Tibial nerve (tissue), 4 donors: ENCODE data around the gene PSMB1.

Experiments used
- EP300 ChIP-seq, 2 donors: sonication (generic); formaldehyde crosslinking; IDR thresholded peaks; one replicate each; pipeline ENCODE4 v1.6.1; 2017; ENCODE audit warnings: antibody characterized with exemption in 2 of 2, mild to moderate bottlenecking in 1 of 2
- POLR2A ChIP-seq, 2 donors: fragments of 450-650 bp; IDR thresholded peaks; one replicate each; pipeline ENCODE4 v1.6.1; 2017; ENCODE audit warnings: antibody characterized with exemption in 2 of 2, mild to moderate bottlenecking in 2 of 2, moderate library complexity in 2 of 2
- TF ChIP-seq, protein P1 (sequence below), 5 experiments: fragments of 200-600 bp in 3 of 5; fragments of 450-650 bp in 2 of 5; sonication (generic) in 3 of 5; IDR thresholded peaks; one replicate each; pipeline ENCODE4 v1.5.1; 2016 to 2019; ENCODE audit warnings: antibody characterized with exemption in 5 of 5, mild to moderate bottlenecking in 3 of 5, moderate library complexity in 2 of 5

DNA sequence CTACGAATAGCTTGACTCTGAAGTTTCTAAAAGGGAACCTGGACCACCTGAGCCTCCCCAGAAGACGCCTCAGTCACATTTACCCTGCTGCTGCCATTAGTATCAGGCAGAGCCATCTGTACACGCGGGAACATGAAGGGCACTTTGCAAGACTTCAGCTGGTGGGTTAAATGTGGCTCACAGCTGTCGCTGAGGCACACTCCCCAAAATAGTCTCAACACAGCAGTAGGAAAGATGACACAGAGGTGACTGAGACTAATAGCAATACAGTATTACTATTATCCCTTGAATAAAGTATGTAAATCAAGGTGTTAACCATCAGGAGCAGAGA, 29.0 kb downstream of the PSMB1 start:
- TF ChIP-seq POLR2A (IDR thresholded peaks at IDR 0.05): no peak
- TF ChIP-seq, protein P1, sequence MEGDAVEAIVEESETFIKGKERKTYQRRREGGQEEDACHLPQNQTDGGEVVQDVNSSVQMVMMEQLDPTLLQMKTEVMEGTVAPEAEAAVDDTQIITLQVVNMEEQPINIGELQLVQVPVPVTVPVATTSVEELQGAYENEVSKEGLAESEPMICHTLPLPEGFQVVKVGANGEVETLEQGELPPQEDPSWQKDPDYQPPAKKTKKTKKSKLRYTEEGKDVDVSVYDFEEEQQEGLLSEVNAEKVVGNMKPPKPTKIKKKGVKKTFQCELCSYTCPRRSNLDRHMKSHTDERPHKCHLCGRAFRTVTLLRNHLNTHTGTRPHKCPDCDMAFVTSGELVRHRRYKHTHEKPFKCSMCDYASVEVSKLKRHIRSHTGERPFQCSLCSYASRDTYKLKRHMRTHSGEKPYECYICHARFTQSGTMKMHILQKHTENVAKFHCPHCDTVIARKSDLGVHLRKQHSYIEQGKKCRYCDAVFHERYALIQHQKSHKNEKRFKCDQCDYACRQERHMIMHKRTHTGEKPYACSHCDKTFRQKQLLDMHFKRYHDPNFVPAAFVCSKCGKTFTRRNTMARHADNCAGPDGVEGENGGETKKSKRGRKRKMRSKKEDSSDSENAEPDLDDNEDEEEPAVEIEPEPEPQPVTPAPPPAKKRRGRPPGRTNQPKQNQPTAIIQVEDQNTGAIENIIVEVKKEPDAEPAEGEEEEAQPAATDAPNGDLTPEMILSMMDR (IDR thresholded peaks at IDR 0.05): no peak
- TF ChIP-seq EP300 (IDR thresholded peaks at IDR 0.05): no peak
